AG08395 (cell line): ENCODE results near the gene GPC5.
"Not testable (repeated sequence)": the region's sequence is repeated elsewhere in the genome, so short reads cannot be mapped to it uniquely, and the experiment has no call there.

ENCODE experiments used
- DNase-seq: peaks from one replicate; pipeline ENCODE4 v3.0.0; 2012; ENCODE audit warnings: mixed read lengths, low spot score

Gene GPC5

DNA sequence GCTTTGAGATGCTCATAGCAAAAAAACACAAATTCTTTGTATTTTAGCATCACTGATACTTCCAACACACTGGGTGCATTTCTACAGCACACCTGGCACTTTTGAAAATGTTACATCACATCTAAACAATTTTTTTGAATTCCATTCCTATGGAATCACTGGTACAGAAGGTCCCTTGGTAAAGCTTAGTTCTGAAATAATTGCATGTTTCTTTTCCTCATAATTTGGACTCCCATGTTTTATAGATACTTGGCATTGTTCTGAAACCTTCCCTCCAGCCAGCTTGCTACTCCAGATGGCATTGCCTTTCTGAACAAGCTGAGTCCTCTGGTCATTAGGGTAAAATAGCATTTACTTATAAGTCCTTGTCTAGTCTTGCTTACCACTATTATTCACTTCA, 1346.8 kb downstream of the GPC5 start:
- DNase-seq: no peak

DNA sequence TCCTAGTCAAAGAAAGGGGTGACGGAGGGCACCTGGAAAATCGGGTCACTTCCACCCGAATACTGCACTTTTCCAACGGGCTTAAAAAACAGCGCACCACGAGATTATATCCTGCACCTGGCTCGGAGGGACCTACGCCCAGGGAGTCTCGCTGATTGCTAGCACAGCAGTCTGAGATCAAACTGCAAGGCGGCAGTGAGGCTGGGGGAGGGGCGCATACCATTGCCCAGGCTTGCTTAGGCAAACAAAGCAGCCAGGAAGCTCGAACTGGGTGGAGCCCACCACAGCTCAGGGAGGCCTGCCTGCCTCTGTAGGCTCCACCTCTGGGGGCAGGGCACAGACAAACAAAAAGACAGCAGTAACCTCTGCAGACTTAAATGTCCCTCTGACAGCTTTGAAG, 1354.3 kb downstream of the GPC5 start:
- not testable (repeated sequence) for DNase-seq

DNA sequence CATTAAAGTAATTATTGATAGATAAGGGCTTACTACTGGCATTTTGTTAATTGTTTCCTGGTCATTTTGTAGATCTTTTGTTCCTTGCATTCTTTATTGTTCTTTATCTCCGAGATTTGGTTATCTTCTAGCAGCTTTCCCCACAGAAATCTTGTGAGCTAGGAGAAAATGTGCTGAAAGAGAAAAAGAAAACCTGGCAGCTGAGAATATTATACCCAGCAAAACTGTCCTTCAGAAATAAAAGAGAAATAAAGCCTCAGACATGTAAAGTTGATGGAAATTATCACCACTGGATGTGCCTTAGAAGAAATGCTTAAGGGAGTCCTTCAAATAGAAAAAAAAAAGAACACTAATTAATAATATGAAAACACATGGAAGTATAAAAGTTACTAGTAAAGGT, 1363.3 kb downstream of the GPC5 start:
- DNase-seq: no peak

DNA sequence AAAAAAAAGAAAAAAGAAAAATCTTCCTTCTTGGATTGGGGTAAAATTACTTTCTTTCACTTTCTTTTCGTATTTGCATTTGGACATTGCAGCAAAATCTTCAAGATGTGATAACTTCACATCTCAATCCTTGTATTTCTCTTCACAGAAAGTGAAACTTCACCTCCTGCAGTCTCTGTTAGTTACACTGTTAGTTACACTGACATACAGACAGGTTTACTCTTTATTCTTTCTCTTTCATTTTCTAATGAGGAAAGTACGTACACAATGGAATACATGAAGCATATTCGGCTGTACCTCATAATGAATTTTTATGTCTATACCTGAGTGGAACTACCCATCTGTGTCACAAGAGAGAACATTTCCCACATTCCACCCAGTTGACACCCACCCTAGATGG, 1369.0 kb downstream of the GPC5 start:
- DNase-seq: no peak

DNA sequence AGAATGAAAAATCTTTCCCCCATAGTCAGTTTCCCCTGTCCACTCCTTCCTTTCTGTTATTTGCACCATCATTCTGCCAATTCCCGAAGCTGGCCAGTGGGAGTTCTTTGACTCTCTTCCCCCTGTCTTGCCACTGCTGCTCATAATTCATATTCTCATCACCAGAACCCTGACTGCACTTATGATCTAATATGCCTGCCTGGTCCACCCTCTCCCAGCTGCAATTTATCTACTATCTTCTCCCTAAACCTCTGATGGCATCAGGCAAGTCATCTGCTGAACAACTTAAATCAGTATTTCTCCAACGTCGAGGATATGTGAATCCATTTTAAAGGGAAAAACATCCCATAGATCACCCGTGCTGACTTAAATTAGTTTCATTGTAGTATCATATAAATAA, 1370.2 kb downstream of the GPC5 start:
- DNase-seq: no peak

DNA sequence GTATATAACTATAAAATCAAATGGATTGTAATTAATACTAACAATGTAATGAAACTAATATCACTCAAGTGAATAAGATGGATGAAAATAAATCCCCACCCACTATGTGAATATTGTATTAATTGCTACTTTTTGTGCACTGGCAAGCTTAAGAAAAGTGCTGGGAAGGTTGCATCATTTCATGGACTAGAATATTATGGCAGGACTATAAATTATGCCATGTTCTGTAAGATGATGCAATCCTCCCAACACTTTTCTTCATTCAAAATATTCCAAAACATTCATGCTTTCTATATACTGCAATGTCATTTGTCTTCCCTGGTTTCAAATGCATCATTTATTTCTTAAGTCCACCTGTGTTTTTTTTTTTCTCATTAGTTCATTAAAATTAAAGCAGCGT, 1370.6 kb downstream of the GPC5 start:
- DNase-seq: no peak

DNA sequence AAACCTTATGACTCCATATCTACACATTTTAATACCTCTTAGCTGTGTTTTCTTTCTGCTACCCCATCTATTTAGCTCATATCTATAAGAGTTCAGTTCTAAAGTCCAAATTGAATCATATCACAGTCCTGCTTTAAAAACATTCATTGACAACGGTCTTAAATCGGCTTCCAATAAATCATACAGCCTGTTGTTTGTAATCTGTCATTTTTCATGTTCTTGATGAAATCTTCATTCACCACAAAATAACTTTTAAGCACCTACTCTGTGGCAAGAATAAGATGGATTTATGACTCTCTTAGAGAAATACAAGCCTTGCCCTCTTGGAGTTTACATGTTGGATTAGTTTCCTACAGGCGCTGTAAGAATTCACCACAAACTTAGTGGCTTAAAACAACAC, 1377.2 kb downstream of the GPC5 start:
- DNase-seq: no peak

DNA sequence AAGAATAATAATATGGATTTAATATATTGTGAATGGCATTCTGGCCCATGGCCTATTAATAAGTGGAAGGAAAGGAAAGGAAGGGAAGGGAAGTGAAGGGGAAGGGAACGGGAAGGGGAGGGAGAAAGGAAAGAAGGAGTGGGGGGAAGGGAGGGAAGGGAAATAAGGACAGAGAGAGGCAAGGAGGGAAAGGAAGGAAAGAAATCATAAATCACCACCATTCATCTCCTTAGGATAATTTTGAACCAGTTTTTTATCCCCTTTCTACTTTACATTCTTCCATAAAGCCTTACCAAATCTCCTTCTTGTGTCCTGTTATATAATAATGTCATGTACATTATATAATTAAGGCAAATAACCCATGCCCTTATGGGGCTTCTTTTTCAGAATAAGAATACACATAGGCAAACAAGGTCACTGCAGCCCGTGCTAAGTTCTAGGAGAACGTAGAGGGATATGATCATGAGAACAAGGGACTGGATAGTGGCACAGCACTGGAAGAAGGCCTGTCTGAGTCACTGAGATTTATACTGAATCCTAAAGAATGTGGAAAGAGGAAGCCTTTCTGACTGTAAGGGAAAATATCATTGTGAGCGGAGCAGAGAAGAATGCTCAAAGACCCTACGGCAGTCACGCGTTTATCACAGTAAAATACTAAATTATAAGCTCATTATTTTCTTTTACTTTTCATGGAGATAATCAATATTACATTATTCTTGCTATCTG, 1383.7 kb downstream of the GPC5 start:
- DNase-seq: no peak

DNA sequence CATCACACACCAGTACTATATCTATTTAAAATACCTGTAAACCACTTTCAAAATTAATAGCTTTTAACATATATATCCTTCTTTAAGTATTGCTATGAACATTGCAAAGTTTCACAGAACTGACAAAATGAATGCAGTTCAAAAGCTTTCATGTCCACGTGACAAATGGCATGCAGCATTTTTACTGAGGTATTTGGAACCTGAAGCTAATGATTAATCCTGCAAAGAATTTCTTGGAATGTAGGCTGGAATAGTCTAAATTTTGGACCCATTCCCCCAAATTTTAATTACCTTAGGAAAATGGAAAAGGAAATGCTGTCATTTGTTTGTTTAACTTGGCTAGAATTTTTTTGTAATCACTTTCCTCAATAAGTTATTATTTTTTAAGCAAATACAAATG, 1404.4 kb downstream of the GPC5 start:
- no peak for DNase-seq

DNA sequence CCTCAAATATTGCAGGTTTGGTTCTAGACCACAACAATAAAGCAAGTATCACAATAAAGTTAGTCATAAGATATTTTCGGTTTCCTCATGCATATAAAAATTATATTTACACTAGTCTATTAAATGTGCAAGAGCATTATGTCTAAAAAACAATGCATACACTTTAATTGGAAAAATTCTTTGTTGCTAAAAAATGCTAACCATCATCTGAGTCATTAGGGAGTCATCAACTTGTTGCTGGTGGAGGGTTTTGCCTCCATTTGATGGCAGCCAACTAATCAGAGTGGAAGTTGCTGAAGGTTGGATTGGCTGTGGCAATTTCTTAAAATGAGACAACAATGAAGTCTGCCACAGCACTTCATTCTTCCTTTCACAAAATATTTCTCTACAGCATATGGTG, 1405.9 kb downstream of the GPC5 start:
- DNase-seq: peak; percentile 59

DNA sequence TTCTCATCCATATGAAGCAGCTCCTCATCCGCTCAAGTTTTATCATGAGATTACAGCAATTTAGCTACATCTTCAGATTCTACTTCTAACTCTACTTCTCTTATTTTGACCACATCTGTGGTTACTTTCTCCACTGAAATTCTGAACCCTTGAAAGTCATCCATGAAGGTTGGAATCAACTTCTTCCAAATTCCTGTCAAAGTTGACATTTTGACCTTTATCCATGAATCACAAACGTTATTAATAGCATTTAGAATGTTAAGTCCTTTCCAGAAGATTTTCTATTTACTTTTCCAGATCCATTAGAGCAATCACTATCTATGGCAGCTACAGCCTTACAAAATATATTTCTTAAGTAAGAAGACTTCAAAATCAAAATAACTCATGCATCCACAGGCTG, 1406.5 kb downstream of the GPC5 start:
- DNase-seq: no peak

DNA sequence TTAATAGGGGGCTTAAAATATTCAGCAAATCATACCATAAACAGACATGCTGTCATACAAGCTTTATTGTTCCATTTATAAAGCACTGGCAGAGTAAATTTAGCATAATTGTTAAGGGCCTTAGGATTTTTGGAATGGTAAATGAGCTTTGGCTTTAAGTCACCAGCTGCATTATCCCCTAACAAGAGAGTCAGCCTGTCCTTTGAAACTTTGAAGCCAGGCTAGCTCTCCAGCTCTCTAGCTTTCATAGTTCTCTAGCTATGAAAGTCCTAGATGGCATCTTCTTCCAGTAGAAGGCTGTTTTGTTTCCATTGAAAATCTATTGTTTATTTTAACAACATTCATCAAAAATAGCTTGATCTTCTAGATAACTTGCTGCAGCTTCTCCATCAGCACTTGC, 1407.3 kb downstream of the GPC5 start:
- no peak for DNase-seq

DNA sequence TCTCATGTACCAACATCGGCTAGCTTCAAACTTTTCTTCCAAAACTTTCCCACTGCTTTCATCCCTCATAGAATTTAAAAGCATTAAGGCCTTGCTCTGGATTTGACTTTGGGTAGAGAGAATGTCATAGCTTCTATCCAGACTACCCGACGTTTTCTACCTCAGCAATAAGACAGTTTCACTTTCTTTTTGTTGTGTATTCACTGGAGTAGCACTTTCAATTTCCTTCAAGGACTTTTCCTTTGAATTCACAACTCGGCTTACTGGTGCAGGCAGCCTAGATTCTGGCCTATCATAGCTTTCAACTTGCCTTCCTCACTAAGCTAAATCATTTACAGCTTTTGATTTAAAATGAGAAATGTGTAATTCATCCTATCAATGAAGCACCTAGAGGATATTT, 1407.8 kb downstream of the GPC5 start:
- peak; percentile 6 for DNase-seq

DNA sequence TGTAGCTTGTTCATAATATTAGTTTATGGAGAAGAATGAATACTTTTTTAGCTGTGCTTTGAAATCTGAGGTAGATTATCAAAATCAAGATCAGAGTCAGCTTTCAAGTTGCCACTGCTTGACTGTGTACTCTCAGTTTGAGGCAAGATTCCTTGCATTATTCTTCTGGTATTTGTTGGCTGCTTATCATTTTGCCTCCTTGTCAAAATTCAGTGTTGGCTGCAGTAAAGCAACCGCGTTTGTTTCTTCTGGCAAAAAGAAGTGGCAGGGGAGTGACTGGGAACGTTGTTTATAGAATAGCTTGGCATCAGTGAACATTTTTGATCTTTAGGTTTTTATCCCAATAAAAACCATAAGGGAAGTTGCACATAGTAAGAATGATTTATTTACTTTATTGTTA, 1408.9 kb downstream of the GPC5 start:
- DNase-seq: peak; percentile 6

DNA sequence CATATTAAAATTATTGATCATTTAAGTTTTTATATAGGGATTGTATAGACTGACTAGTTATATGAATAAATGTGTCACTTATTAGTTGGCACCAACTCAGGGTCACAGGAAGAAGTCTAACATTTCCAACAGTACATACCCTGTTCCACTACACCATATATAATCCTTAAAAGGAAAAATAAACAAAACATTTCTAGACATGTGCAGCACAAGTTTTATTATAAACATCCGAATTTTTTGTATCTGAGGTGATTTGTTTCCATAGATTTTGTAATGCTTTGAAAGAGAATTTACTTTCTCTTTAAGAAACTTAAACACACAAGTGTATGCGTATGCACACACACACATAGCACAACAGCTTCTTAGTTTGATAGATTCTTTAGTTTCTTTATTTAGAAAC, 1409.5 kb downstream of the GPC5 start:
- DNase-seq: no peak

DNA sequence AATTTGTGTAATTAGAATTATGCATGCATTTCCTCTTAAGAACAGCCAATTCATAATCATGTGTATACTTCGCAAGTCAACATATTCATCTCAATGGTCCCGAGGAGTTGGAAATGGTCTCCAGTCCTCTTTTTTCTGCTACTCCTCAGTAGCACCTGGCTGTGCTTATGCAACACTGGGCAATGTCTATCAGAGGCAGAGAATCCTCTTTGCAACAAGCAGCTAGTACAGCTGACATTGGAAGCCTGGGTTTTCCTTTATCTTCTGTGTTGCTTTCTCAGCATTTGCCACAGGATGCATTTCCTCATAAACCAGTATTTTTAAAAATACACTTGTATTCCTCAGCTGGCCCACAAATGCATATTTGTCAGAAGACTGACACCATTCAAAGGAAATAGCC, 1422.9 kb downstream of the GPC5 start:
- DNase-seq: no peak

DNA sequence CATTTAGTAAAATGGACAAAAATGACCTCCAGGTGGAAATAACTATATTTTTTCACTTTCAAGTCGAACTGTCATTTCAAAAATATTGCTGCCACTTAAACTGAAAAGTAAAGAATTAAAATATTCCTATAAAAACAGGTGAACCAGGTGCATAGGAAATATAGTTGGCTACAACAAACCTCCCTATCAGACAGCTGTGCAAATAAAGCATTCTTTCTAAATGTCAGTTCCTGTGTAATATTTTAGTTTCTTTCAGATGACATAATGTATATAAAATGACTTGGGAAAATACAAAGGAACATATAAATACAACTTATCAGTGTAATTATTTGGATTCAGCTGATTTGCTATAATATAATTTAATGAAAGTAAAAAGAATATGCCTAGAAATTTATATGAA, 1424.6 kb downstream of the GPC5 start:
- DNase-seq: no peak

DNA sequence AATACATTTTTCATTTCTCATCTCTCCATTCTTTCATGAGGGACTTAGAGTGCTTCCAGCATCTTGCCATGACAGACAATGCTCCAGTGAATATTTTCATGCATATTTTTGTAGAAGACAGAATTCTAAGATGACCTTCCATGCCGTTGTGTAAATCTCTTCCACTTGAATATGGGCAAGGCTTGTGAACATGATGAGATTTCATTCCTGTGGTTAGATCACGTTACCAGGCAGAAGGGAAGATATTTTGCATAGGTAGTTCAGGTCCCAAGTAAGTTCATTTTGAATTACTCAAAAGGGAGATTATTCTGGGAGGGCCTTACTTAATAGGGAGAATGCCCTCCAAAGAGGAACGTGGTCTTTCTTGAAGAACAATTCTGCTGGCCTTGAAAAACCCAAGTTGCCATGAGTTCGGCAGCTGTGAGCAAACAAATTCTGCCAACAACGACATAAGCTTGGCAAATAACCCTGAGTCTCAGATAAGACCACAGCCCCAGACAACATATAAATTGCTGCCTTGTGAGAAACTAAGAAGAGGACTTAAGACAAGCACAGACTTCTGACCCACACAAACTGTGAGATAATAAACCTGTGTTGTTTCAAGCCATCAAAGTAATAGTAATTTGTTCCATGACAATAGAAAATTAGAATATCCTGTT, 1427.6 kb downstream of the GPC5 start:
- no peak for DNase-seq

DNA sequence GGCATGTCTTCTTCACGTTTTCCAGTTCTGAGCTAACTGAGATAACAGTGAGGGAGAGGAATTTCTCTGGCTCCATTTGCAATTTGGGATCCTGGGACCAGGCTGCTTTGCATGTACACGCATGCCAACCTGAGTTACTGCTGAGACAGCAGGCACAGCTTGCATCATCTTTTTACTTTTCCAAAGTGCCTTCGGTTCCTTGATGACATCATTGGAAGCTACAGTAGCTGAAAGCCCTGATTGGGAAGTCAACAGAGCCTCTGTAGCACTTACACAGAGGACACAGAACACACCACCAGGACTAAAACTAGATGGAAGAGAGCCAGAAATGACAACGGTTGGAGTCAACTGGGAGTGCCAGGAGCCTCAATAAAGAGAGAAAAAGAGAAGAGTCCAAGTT, 1429.1 kb downstream of the GPC5 start:
- no peak for DNase-seq

DNA sequence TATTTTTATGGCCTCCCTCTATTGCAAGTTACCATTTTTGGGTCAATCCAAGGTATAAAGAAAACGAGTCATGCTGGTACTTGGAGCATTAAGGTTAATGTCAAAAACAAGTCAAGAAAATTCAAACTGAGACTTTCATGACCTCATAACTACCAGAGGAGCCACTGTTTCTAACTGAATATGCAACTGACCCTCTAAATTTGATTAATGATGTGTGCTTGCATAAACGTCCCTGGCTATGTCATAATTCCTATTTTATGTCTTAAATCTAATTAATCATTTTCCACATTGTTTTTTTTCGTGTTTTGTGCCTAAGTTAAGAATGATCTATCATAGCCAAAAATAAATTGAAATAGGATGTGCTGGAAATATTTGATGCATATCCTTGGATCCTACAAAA, 1431.5 kb downstream of the GPC5 start:
- DNase-seq: no peak

DNA sequence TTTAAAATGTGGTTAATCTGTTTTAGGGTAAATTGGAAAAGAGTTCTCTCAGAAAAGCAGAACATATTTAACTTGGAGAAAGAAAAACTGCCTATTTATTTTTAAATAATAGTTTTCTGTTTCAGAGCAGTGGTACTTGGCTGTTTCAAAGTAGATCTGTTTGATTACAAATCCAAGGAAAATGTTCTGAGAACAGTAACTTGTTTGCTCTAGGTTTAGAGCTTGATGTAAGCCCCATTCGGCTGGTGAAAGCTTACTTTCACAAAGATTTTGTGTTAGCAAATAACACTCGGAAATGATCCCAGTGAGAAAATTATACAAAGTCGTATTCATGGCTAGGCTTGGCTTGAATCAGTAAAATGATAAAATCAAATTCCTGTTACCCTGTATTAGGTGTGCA, 1432.4 kb downstream of the GPC5 start:
- no peak for DNase-seq

DNA sequence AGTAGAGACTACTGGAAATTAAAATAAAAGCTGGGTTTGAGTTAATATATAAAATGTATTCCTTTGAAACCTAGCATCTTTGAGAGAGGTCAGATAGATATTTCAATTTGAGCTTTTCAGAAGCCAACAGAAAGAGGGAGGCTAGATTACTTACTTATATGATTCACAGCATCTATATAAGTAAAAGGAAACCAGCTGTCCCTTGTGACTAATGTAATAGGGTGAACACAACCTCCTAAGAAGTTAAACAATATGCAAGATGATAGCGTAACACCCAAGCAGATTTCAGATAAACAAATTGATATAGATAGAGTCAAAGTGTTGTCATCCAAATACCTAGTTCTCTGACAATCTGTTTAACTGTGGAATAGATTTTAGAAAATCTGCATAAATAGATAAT, 1434.7 kb downstream of the GPC5 start:
- no peak for DNase-seq

DNA sequence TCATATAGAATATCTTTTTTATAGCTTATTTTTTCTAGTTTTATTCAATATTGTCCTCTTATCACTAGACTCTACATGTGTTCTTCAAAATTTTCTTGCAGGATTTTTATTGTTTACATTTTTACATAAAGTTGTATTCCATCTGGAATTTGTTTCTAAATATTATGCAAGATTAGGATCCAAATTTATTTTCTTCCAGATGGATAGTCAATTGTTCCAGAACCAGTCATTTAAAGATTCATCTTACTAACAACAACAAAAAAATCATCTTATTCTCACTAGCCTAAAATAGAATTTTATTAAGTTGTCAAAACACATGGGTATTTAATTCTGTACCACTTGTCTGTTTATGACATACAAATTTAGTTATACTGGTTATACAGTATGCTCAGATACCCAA, 1437.8 kb downstream of the GPC5 start:
- DNase-seq: no peak

DNA sequence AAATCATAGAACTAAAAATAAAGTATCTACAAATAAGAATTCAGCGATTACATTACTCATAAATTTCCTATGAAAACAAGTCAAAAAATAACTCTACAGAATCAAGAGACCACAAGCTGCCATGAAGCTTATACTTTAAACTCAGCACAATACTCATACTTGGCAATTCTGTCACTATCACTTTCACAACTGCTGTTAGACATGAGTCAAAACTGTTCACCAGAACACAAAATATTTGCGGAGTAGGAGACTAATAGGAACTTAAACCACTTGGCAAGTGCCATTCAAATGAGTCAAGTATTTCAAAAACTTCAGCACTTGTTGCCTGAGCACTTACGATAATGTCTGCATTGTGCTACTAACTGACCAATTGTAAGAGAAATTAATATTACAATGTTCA, 1440.4 kb downstream of the GPC5 start:
- DNase-seq: peak; percentile 58
